Activated CD4-positive, alpha-beta T cell treated with anti-CD3 and anti-CD28 coated beads, Interleukin-2, amount 50 U/mL, for 4 hours (primary cell): ENCODE data around the gene CLCA4.

ENCODE experiments used
- DNase-seq, 2 experiments: peaks; one replicate each; pipeline ENCODE4 v3.0.0-alpha.2; 2020

The CLCA4 gene

GRCh38 chr1:86546787-86547221, at the start of gene CLCA4:
Gene CLCA4, plus strand, starts transcription at chr1:86547078. Its CDS starts 42 bp downstream, at chr1:86547120.
- no peak for DNase-seq

GRCh38 chr1:86498281-86498680, 48.6 kb upstream of the CLCA4 start:
- DNase-seq, result no peak

- no peak for DNase-seq
Measured at GRCh38 chr1:86499987-86500593, 46.8 kb upstream of the CLCA4 start.

GRCh38 chr1:86500714-86501113, 46.2 kb upstream of the CLCA4 start:
- DNase-seq, result no peak

- peak; percentile 16 to 24 for DNase-seq
Measured at GRCh38 chr1:86502125-86502646, 44.7 kb upstream of the CLCA4 start.

GRCh38 chr1:86502721-86503405, 44.0 kb upstream of the CLCA4 start:
- peak in 1 of 2 experiments; percentile 15 for DNase-seq

GRCh38 chr1:86503406-86504136, 43.3 kb upstream of the CLCA4 start:
- DNase-seq, result no peak

GRCh38 chr1:86504137-86504479, 42.8 kb upstream of the CLCA4 start:
- no peak for DNase-seq

GRCh38 chr1:86504895-86505563, 41.8 kb upstream of the CLCA4 start:
- DNase-seq, result no peak

GRCh38 chr1:86505564-86505902, 41.3 kb upstream of the CLCA4 start:
- DNase-seq, result no peak

GRCh38 chr1:86507935-86508582, 38.8 kb upstream of the CLCA4 start:
- DNase-seq, result no peak

GRCh38 chr1:86508583-86508969, 38.3 kb upstream of the CLCA4 start:
- DNase-seq, result no peak

GRCh38 chr1:86515597-86515996, 31.3 kb upstream of the CLCA4 start:
- no peak for DNase-seq

GRCh38 chr1:86516335-86516734, 30.5 kb upstream of the CLCA4 start:
- DNase-seq, result no peak

GRCh38 chr1:86517336-86517735, 29.5 kb upstream of the CLCA4 start:
- DNase-seq, result no peak

- no peak for DNase-seq
Measured at GRCh38 chr1:86520789-86521521, 25.9 kb upstream of the CLCA4 start.

- DNase-seq, result no peak
Measured at GRCh38 chr1:86521522-86521891, 25.4 kb upstream of the CLCA4 start.

- no peak for DNase-seq
Measured at GRCh38 chr1:86522240-86522639, 24.6 kb upstream of the CLCA4 start.

- DNase-seq, result no peak
Measured at GRCh38 chr1:86523670-86524354, 23.1 kb upstream of the CLCA4 start.

GRCh38 chr1:86527306-86527705, 19.6 kb upstream of the CLCA4 start:
- DNase-seq, result no peak

GRCh38 chr1:86530211-86530845, 16.6 kb upstream of the CLCA4 start:
- no peak for DNase-seq
